ENCODE data around the gene TOR2A.

GRCh38 chr9:127723013-127723412 is 12.1 kb downstream of the TOR2A start:
- TF ChIP-seq POLR2AphosphoS5 (IDR thresholded peaks at IDR 0.05; ENCODE audit: borderline replicate concordance, low read depth, low read length) (no peak), EZH2 (IDR thresholded peaks at IDR 0.05) (no peak), FOXP2 (optimal IDR thresholded peaks at IDR 0.05; ENCODE audit: control extremely low read depth, extremely low read length, insufficient read depth) (no peak)
